Activated naive CD8-positive, alpha-beta T cell treated with anti-CD3 and anti-CD28 coated beads, Interleukin-2, amount 10 ng/mL, durations not matched to agents 7 days and 5 days (primary cell): ENCODE measurements around the gene CD81. TPM values are rescaled to one million over a fixed set of nuclear protein-coding genes. Genes with fewer than 3 reads are reported as not detected.

ENCODE experiments used
- ATAC-seq: fragments of 150-1000 bp; cut with Tn5 transposase; one replicate; pipeline ENCODE4 v1.10.0; 2021; ENCODE audit warnings: low read depth, moderate library complexity
- POLR2A ChIA-PET: fragments of 350-600 bp; sonication (Branson Sonifier 250); formaldehyde crosslinking; loops from one replicate; lab custom pipeline; 2021; ENCODE audit warnings: antibody characterized with exemption; lab: Charles Lee
- DNase-seq: peaks from one replicate; pipeline ENCODE4 v3.0.0; 2021
- H3K27ac Mint-ChIP-seq: one replicate; pipeline ENCODE4 v1.8.0; 2022; ENCODE audit warnings: mild to moderate bottlenecking, mixed read lengths
- H3K27me3 Mint-ChIP-seq: one replicate; pipeline ENCODE4 v1.8.0; 2022; ENCODE audit warnings: mild to moderate bottlenecking, moderate library complexity, mixed read lengths
- H3K36me3 Mint-ChIP-seq: one replicate; pipeline ENCODE4 v1.8.0; 2021; ENCODE audit warnings: mild to moderate bottlenecking, mixed read lengths
- H3K4me1 Mint-ChIP-seq: one replicate; pipeline ENCODE4 v1.8.0; 2021; ENCODE audit warnings: mixed read lengths
- H3K4me3 Mint-ChIP-seq: one replicate; pipeline ENCODE4 v1.8.0; 2022; ENCODE audit warnings: mild to moderate bottlenecking, moderate library complexity, mixed read lengths
- H3K9me3 Mint-ChIP-seq: one replicate; pipeline ENCODE4 v1.8.0; 2021; ENCODE audit warnings: mixed read lengths
- total RNA-seq, 2 experiments: library from RNA; stranded (reverse); gene quantifications; one replicate each; pipeline ENCODE4 v1.2.3, GENCODE V29; 2021

The CD81 gene
- total RNA-seq, 2 experiments from 2014 or later = 149 to 154 TPM

DNA sequence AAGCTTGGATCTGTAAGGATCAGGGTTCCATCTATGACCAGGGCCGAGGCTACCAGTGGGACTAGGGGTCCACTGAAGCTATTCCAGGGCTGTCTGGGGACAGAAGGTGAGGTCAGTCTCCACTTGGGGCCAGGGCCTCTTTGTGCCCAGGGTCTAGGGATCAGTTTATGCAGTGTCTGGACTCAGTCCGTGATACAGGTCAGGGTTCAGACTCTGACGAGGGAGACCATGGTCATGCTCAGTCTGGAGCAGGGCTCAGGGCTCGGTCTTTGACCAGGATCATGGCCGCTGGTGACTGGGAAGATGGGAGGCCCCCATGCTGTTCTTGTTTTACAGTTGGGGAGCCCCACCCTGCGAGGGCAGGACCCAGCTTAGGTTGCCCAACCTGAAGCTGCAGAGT, 35.2 kb downstream of the CD81 start:
- H3K4me3 Mint-ChIP-seq = no peak overlapping the region
- no peaks in the 10 kb centered on the region for H3K9me3 Mint-ChIP-seq
- H3K27ac Mint-ChIP-seq = no peak overlapping the region
- H3K36me3 Mint-ChIP-seq = no peaks in the 10 kb centered on the region
- no peak for ATAC-seq
- POLR2A ChIA-PET = no interaction called here
- DNase-seq = no peak
- H3K27me3 Mint-ChIP-seq = no peaks in the 10 kb centered on the region
- H3K4me1 Mint-ChIP-seq = no peaks in the 10 kb centered on the region

DNA sequence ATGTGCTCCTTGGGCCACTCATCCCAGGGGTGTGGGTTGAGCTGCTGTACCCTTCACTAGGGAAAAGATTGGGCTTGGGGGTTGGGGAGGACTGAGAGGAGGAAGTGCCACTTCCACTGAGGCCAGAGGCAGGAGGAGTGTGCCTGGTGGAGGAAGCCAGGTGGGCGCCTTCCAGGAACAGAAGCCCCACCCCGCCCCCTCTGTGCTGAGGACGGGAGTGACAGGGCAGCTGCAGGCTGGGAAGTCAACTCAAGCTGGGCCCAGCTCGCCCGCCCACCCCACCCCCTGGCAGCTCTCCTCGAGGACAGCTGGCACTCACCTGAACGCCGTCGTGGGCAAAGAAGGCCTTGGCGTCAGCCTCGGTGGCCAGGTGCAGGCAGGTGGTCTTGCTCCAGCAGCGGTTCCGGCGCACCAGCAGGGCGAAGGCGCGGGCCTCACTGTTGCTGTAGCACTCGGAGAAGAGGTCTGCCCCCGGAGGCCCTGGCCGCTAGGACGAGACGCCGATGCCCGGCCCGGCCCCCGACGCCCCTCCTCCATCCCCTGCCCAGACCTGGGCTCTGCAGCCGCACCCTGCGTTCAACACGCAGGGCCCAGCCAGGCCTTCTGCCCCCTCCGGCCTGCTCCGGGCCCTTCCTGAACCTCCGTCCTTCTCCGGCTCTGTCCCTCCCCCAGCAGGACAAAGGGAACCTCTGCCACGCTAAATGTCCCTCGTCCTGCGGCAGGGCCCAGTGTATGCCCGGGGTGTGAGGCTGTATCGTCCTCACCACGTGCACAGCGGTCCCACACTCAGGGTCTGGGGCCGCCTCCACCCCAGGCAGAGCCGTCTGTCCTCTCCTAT, 36.9 kb downstream of the CD81 start:
- H3K27me3 Mint-ChIP-seq = no peaks in the 10 kb centered on the region
- POLR2A ChIA-PET = no interaction called here
- no peak for DNase-seq

DNA sequence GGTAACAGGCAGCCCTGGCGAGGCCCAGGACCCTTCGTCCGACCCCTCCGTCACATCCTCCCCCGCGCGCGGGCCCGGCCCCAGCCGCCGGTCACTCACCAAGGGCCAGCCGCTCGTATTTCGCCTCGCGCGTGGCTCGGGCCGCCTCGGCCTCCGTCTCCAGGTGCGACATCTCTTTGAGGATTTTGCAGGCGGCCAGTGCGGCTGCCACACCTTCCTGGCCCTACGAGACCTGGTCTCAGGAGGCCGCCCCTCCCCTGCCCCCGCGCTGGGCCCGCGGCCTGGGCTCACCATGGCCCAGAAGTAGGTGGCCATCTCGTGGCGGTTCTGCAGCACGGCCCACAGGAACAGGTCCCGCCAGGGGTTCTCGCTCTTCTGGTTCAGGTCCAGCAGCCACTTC, 37.5 kb downstream of the CD81 start:
- Mint-ChIP-seq H3K9me3 (no peaks in the 10 kb centered on the region), H3K4me3 (no peak overlapping the region), H3K27ac (no peak overlapping the region), H3K4me1 (no peaks in the 10 kb centered on the region), H3K36me3 (no peaks in the 10 kb centered on the region), H3K27me3 (no peaks in the 10 kb centered on the region)
- no peak for ATAC-seq
- no peak for DNase-seq
- POLR2A ChIA-PET = no interaction called here

More for the DNA sequence above, 36.9 kb downstream of the CD81 start:
- H3K4me3 Mint-ChIP-seq = no peak overlapping the region
- H3K27ac Mint-ChIP-seq = no peak overlapping the region
- ATAC-seq = no peak
- no peaks in the 10 kb centered on the region for H3K36me3 Mint-ChIP-seq
- H3K9me3 Mint-ChIP-seq = no peaks in the 10 kb centered on the region
- no peaks in the 10 kb centered on the region for H3K4me1 Mint-ChIP-seq

DNA sequence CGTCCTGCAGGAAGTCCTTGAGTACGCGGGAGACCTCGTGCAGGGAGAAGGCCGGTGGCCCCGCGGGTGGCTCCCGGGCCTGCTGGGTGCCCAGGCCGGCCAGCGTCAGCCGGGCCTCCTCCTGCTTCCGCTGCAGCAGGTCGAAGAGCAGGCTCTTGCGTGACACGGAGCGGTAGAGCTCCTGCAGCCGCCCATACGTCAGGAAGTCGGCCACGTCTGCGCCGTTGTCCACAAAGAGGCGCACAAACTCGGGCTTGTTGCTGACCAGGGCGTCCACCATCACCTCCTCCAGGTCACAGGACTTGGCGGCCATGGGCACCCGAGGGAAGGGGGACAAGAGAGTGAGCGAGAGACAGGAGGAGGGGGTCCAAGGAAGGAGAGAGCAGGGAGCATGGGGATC, 38.1 kb downstream of the CD81 start:
- Mint-ChIP-seq H3K9me3 (no peaks in the 10 kb centered on the region), H3K36me3 (no peaks in the 10 kb centered on the region), H3K27me3 (no peaks in the 10 kb centered on the region), H3K4me3 (no peak overlapping the region), H3K4me1 (no peaks in the 10 kb centered on the region), H3K27ac (no peak overlapping the region)
- POLR2A ChIA-PET = no interaction called here
- no peak for DNase-seq
- ATAC-seq = no peak

DNA sequence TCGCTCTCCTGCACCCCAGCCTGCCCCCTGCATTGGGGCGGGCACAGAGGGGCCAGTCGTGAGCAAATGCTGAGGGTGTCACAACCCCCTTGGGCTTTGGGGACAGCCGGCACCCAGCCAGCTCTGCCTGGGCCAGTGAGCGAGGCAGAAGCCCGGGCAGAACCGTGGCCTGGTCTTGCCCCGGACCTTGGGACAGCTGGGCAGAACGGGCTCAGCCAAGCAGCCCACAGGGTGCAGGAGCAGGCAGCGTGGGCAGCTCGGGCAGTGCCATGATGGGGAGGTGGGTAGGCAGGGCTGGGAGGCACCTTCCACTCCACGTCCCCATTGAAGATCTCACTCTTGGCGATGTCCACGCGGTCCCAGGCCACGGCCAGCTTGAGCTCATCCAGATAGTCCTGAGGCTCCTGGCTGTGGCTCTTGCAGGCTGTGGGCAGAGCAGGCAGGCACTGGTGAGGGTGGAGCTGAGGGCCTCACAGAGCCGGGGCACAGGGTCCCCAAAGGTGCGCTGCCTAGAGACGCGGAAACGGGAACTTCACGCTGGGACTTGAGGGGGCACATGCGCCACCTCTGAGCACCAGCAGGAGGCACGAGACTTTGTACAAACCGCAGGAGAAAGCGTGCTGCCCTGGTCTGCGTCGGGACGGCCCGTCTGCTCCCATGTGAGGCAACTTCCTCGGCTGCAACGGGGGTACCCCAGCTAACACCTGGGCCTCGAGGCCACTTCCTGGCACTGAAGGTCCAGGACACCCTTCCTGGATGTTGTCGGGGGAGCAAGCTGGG, 38.7 kb downstream of the CD81 start:
- Mint-ChIP-seq H3K36me3 (no peaks in the 10 kb centered on the region), H3K4me3 (no peak overlapping the region), H3K9me3 (no peaks in the 10 kb centered on the region), H3K27me3 (no peaks in the 10 kb centered on the region), H3K4me1 (no peaks in the 10 kb centered on the region), H3K27ac (no peak overlapping the region)
- POLR2A ChIA-PET = no interaction called here
- DNase-seq (no peak), ATAC-seq (no peak)

DNA sequence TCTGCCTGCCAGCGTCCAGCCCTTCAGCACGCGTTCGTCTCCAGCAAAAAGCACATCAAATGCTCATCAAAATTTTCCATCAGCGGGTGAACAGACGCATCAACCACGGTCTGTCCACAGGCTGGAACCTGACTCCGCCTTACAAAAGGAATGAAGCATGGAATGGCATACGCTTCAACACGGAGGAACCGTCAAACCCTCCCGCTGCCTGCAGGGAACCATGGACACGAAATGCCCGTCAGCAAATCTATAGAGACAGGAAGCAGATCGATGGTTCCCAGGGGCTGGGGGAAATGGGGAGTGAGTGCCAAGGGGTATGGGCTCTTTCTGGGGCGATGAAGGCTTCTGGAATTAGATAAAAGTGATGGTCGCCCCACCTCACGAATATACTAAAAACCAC, 39.7 kb downstream of the CD81 start:
- DNase-seq (no peak), ATAC-seq (no peak)
- no peaks in the 10 kb centered on the region for H3K4me1 Mint-ChIP-seq
- no peak overlapping the region for H3K27ac Mint-ChIP-seq
- POLR2A ChIA-PET = no interaction called here
- no peaks in the 10 kb centered on the region for H3K27me3 Mint-ChIP-seq
- H3K36me3 Mint-ChIP-seq = no peaks in the 10 kb centered on the region
- H3K9me3 Mint-ChIP-seq = no peaks in the 10 kb centered on the region
- H3K4me3 Mint-ChIP-seq = no peak overlapping the region

DNA sequence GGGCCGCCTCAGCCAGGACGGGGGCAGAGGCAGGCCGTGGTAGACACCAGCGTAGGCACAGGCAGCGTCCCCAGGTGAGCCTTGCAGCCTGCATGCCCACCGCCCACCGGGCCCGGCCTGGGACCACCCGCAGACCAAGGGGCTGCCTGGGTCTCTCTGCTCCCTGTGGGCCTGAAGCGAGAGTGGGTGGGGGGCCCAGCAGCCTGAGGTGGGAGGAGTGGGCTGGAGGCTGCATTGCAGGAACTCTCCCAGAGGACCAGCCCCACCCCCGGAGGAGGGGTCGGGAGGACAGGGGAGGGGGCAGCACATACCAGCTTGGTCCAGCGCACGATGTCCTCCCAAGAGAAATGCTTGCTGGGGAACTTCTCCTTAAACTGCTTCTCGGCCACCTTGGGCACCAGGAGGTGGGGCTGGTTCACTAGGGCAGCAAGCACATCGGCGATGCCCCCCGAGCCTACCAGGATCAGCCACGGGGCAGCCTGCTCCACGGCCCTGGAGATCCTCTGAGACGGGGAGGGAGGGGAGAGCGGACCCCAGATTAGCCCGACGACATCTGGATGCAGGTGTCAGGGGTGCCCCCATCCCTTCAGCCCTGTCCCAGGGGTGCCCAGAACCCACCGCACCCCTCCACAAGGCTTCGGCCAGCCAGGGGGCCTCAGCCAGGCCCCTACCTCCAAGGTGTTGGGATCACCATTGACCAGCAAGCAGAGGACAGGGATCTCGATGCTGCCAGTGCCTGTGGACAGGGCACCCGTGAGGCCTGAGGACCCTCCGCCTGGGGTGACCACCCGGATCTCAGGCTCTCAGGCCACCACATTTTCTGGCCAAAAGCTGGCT, 41.0 kb downstream of the CD81 start:
- no peak for DNase-seq
- no peaks in the 10 kb centered on the region for H3K27me3 Mint-ChIP-seq
- H3K27ac Mint-ChIP-seq = no peak overlapping the region
- H3K4me3 Mint-ChIP-seq = no peak overlapping the region
- H3K36me3 Mint-ChIP-seq = no peaks in the 10 kb centered on the region
- H3K4me1 Mint-ChIP-seq = no peaks in the 10 kb centered on the region
- ATAC-seq = no peak
- no peaks in the 10 kb centered on the region for H3K9me3 Mint-ChIP-seq
- POLR2A ChIA-PET = interaction anchor here (2.1 kb wide), 1 partner anchor 113 kb away, joined by 13 read pairs; no protein-coding TSS in a partner anchor

DNA sequence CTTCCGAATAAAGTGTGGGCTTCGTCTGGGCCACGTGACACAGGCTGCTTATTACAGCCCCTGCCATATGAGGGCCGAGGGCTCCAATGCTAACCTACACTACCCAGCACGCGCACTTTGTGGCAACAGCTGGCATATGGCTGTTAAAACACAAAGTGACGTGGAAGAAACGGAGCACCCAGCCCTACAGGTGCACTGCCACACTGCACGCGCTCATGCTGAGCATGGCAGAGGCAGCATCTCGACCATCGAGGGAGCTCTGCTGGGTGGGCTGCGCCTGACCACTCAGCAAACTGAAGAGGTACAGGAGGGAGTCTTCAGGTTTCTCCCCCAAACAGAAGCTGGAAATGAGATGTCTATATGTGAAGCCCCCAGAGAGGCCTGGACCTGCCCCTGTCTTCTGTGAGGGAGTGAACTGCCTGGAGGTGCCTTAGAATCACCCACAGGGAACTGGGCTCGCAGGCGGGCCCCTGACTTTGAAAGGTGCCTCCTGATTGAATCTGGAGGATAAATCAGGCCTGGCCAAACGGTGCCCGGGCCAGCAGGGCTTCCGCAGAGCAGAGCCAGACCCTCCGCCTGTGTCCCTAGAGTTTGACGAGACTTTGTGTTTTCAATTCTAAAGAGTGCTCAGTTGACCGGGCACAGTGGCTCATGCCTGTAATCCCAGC, 41.7 kb downstream of the CD81 start:
- Mint-ChIP-seq H3K4me3 (no peak overlapping the region), H3K27me3 (no peaks in the 10 kb centered on the region), H3K27ac (no peak overlapping the region), H3K9me3 (no peaks in the 10 kb centered on the region), H3K4me1 (no peaks in the 10 kb centered on the region), H3K36me3 (no peaks in the 10 kb centered on the region)
- no peak for DNase-seq
- ATAC-seq = no peak
- POLR2A ChIA-PET = interaction anchor here (2.1 kb wide), 1 partner anchor 114 kb away, joined by 13 read pairs; no protein-coding TSS in a partner anchor

DNA sequence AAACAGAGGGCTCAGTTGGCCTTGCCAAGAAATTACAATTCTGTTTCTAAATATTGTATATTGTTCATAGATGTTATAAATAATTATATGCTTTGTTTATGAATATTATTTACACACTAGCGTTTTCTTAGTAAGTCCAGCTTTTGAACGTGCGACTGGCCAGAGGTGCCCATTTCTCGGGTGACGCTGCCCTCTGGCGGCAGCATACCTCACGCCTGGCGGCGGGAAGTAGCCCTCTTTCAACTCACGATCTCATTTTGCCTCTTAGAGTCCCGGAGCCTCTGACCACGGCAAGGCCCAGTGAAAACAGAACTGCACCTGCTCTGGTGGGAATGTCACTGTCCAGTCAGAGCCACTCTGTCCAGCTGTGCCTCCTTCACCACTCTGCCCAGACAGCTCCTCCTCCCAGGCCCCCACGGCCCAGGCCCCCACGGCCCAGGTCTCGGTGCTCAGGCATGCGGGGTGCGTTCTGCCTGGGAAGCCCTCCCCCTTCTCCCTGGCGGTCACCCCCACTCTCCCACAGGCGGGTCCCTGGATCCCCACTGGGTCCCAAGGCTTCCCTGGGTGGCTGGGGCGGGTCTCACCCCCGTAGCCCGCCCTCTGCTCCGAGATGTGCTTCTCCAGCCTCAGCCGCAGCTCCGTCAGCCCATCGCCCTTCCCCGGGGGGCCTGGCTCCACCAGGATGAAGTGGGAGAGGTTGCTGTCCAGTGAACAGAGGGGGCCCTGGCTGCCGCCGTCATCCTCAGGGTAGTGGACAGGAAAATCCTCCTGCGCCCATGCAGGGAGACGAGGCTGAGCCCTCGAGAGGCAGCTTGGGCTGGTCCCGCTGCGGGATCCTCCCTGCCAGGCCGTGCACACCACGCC, 42.8 kb downstream of the CD81 start:
- H3K27ac Mint-ChIP-seq = no peak overlapping the region
- no peaks in the 10 kb centered on the region for H3K27me3 Mint-ChIP-seq
- ATAC-seq (peak; percentile 5), DNase-seq (peak; percentile 77)
- no peaks in the 10 kb centered on the region for H3K4me1 Mint-ChIP-seq
- H3K9me3 Mint-ChIP-seq = no peaks in the 10 kb centered on the region
- no peak overlapping the region for H3K4me3 Mint-ChIP-seq
- H3K36me3 Mint-ChIP-seq = no peaks in the 10 kb centered on the region
- POLR2A ChIA-PET = interaction anchor here (1.0 to 2.1 kb wide), 3 partner anchors 20 to 115 kb away, joined by 3 to 13 read pairs (median 12); partner anchors contain the start of gene TSSC4

DNA sequence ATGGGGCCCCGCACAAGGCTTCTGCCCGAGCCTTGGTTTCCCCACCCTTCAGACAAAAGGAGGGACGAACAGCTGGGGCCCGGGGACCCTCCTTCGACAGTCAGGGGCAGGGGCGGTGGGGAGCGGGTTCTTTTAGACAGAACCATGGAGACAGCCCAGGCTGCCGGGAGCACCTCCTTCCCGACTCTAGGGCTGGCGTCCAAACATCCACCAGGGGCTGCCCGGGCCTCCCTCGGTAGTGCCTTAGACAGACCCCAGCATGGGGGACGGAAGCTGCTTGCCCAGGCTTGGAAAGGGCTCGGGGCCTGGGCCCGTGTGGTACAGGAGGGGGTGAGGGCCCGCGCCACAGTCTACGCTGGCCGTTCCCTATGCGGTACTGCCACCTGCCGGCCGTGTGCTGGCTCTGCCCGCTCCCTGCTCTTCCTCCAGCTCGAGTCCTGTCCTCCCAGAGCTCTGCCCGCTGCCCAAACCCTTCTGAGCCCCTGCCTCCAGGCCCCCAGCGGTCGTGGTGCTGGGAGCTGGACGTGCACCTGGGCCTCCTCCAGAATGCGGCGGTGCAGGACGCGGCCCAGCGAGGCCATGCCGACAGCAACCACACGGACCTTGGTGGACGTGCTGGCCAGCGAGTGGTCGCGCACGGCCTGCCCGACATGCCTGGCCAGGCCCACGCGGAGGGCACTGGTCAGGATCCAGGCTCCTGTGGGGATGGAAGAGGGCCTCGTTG, 43.6 kb downstream of the CD81 start:
- POLR2A ChIA-PET = interaction anchor here (1.0 to 1.2 kb wide), 2 partner anchors 21 to 115 kb away, joined by 3 to 12 read pairs; partner anchors contain the start of gene TSSC4
- Mint-ChIP-seq H3K4me3 (no peak overlapping the region), H3K27me3 (no peaks in the 10 kb centered on the region), H3K36me3 (no peaks in the 10 kb centered on the region), H3K4me1 (no peaks in the 10 kb centered on the region), H3K9me3 (no peaks in the 10 kb centered on the region), H3K27ac (no peak overlapping the region)
- peak; percentile 82 for DNase-seq
- ATAC-seq = peak; percentile 93

DNA sequence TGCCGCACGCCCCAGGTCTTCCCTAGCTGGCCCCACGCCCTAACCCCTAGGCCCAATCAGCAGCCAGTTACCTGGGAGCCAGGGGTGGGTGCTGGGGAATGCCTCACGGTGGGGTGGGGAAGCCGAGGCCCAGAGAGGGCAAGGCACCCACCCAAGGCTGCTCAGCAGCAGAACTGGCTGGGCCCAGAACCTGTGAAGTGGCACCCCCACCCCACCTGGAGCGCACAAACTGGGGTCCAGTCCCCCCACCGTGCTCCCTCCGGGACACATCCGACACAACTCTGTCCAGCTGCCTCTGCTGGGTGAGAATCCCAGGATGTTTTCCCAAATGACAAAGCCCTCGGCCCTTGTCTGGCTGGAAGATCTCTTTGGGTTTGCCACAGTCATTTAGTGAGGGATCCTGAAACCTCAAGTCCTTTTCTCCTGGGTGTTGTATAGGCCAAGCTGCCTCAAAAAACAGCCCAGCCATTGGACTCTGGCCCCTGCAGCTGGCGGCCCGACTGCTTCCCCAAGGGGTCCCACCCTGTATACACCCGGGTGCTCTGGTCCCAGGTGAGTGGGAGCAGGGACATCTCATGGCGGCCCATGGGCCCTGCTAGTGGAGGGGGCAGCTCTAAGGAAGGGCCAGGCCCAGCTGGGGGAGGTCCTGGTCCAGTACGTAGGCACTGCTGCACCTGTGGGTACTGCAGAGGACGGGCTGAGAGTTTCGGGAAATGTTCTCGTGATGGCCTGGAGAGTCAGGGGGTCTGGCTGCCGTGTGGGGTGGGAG, 44.3 kb downstream of the CD81 start:
- Mint-ChIP-seq H3K4me3 (no peak overlapping the region), H3K9me3 (no peaks in the 10 kb centered on the region), H3K36me3 (no peaks in the 10 kb centered on the region), H3K27ac (no peak overlapping the region), H3K4me1 (no peaks in the 10 kb centered on the region), H3K27me3 (no peaks in the 10 kb centered on the region)
- DNase-seq = no peak
- ATAC-seq = no peak
- POLR2A ChIA-PET = interaction anchor here (1.0 to 1.2 kb wide), 2 partner anchors 21 to 116 kb away, joined by 3 to 12 read pairs; partner anchors contain the start of gene TSSC4
